GM10248 (cell line): ENCODE data around the gene PTPRU.

Source experiments
- CTCF ChIA-PET: fragments of 300-600 bp; sonication (Branson Sonifier 250); formaldehyde crosslinking; extraction: SDS; loops from one replicate; lab custom pipeline; 2021; ENCODE audit warnings: antibody characterized with exemption; lab: Yijun Ruan, JAX
- POLR2A ChIA-PET: fragments of 350-650 bp; sonication (Branson Sonifier 250); formaldehyde crosslinking; extraction: SDS; loops from one replicate; lab custom pipeline; 2020; ENCODE audit warnings: antibody characterized with exemption; lab: Yijun Ruan, JAX
- DNase-seq: peaks from one replicate; pipeline ENCODE4 v3.0.0; 2012; ENCODE audit errors: extremely low spot score
- CTCF ChIP-seq: IDR thresholded peaks from 2 replicates; pipeline ENCODE4 v1.5.1; 2012; ENCODE audit warnings: mild to moderate bottlenecking, low read depth; ENCODE audit errors: extremely low read depth, missing control alignments, control extremely low read depth

PTPRU gene

GRCh38 chr1:29324771-29325351 lies 88.5 kb downstream of the PTPRU start:
- CTCF ChIA-PET, result no interaction called here
- TF ChIP-seq CTCF, result no peak
- no peak for DNase-seq
- POLR2A ChIA-PET, result no interaction called here

- no peak for DNase-seq
- no peak for TF ChIP-seq CTCF
- CTCF ChIA-PET, result no interaction called here
- POLR2A ChIA-PET, result no interaction called here
These were observed 89.4 kb downstream of the PTPRU start for GRCh38 chr1:29325675-29326074.

GRCh38 chr1:29326123-29326522 lies 89.8 kb downstream of the PTPRU start:
- no peak for TF ChIP-seq CTCF
- ChIA-PET CTCF (no interaction called here), POLR2A (no interaction called here)
- DNase-seq, result no peak

- no peak for TF ChIP-seq CTCF
- ChIA-PET CTCF (no interaction called here), POLR2A (interaction anchor here (0.6 kb wide), 1 partner anchor 81 kb away, joined by 3 read pairs; no protein-coding TSS in a partner anchor)
- DNase-seq, result no peak
These were observed 91.1 kb downstream of the PTPRU start for GRCh38 chr1:29327223-29327935.

GRCh38 chr1:29329022-29329775 lies 92.9 kb downstream of the PTPRU start:
- ChIA-PET CTCF (interaction anchor here (1.1 to 1.9 kb wide), 3 partner anchors 12 to 27 kb away, joined by 3 to 13 read pairs (median 4); no protein-coding TSS in a partner anchor), POLR2A (no interaction called here)
- no peak for TF ChIP-seq CTCF
- no peak for DNase-seq

- no peak for DNase-seq
- ChIA-PET CTCF (interaction anchor here (1.1 to 1.9 kb wide), 2 partner anchors 11 to 17 kb away, joined by 4 to 13 read pairs; no protein-coding TSS in a partner anchor), POLR2A (no interaction called here)
- no peak for TF ChIP-seq CTCF
These were observed 93.8 kb downstream of the PTPRU start for GRCh38 chr1:29330089-29330488.
